Liver (tissue), 9 donors: Measurements from ENCODE around the gene CD47. TPM values are rescaled to one million over a fixed set of nuclear protein-coding genes. Genes with fewer than 3 reads are reported as not detected.

ENCODE experiments used
- DNase-seq: peaks from one replicate; pipeline ENCODE4 v3.0.0-alpha.2; 2017; ENCODE audit warnings: low spot score
- H3K27ac ChIP-seq, 2 donors: one replicate each; pipeline ENCODE4 v1.7.0; 2013; ENCODE audit warnings: inconsistent platforms in 2 of 2, low read length in 2 of 2, control low read depth in 1 of 2, low read depth in 1 of 2, mild to moderate bottlenecking in 1 of 2
- H3K27me3 ChIP-seq, 4 donors: one replicate each; pipeline versions ENCODE4 v1.6.1 to v1.7.0; 2013; ENCODE audit warnings: low read length in 3 of 4, inconsistent platforms in 1 of 4, mild to moderate bottlenecking in 1 of 4, moderate library complexity in 1 of 4; ENCODE audit not compliant: control insufficient read depth in 4 of 4, insufficient read depth in 4 of 4
- H3K36me3 ChIP-seq, 4 donors: one replicate each; pipeline versions ENCODE4 v1.6.1 to v1.7.0; 2013; ENCODE audit warnings: low read length in 3 of 4, mild to moderate bottlenecking in 3 of 4, low read depth in 1 of 4, moderate library complexity in 1 of 4; ENCODE audit not compliant: control insufficient read depth in 4 of 4, insufficient read depth in 3 of 4
- H3K4me1 ChIP-seq, 4 donors: one replicate each; pipeline versions ENCODE4 v1.6.1 to v1.7.0; 2013; ENCODE audit warnings: low read length in 3 of 4, mild to moderate bottlenecking in 3 of 4, moderate library complexity in 1 of 4; ENCODE audit not compliant: control insufficient read depth in 4 of 4, insufficient read depth in 4 of 4
- H3K4me3 ChIP-seq, 3 donors: one replicate each; pipeline versions ENCODE4 v1.6.1 to v1.7.0; 2013; ENCODE audit warnings: low read length in 3 of 3, control low read depth in 1 of 3, low read depth in 1 of 3, mild to moderate bottlenecking in 1 of 3
- H3K9ac ChIP-seq, 2 donors: one replicate each; pipeline ENCODE4 v1.7.0; 2013; ENCODE audit warnings: low read length in 2 of 2, mild to moderate bottlenecking in 2 of 2, moderate library complexity in 2 of 2, control low read depth in 1 of 2, low read depth in 1 of 2
- H3K9me3 ChIP-seq, 4 donors: one replicate each; pipeline versions ENCODE4 v1.6.1 to v1.7.0; 2013; ENCODE audit warnings: low read length in 3 of 4; ENCODE audit not compliant: control insufficient read depth in 4 of 4
- CTCF ChIP-seq: fragments of 150-350 bp; IDR thresholded peaks from 2 replicates; pipeline ENCODE4 v1.5.1; 2017; ENCODE audit warnings: improper control_type of control experiment, low read depth, low read length; ENCODE audit not compliant: missing input control
- EGR1 ChIP-seq, 2 donors: IDR thresholded peaks; 2 replicates each; pipeline ENCODE4 v1.6.1; 2016 to 2018; ENCODE audit warnings: antibody characterized with exemption in 2 of 2, low read depth in 2 of 2
- FOXA1 ChIP-seq: IDR thresholded peaks from 2 replicates; pipeline ENCODE4 v1.6.1; 2016; ENCODE audit warnings: antibody characterized with exemption
- FOXA2 ChIP-seq: IDR thresholded peaks from 2 replicates; pipeline ENCODE4 v1.6.1; 2016; ENCODE audit warnings: antibody characterized with exemption
- GABPA ChIP-seq, 2 donors: IDR thresholded peaks in 1 of 2; conservative IDR thresholded peaks in 1 of 2; 2 replicates each; pipeline ENCODE4 v1.6.1; 2016; ENCODE audit warnings: antibody characterized with exemption in 2 of 2, mild to moderate bottlenecking in 1 of 2, moderate library complexity in 1 of 2
- HNF4A ChIP-seq, 2 donors: conservative IDR thresholded peaks; 2 replicates each; pipeline ENCODE4 v1.6.1; 2016; ENCODE audit warnings: antibody characterized with exemption in 2 of 2, mild to moderate bottlenecking in 2 of 2
- HNF4G ChIP-seq: IDR thresholded peaks from 2 replicates; pipeline ENCODE4 v1.6.1; 2016; ENCODE audit warnings: antibody characterized with exemption
- JUND ChIP-seq, 2 donors: IDR thresholded peaks; 2 replicates each; pipeline ENCODE4 v1.6.1; 2016; ENCODE audit warnings: antibody characterized with exemption in 2 of 2
- NR2F2 ChIP-seq: IDR thresholded peaks from 2 replicates; pipeline ENCODE4 v1.6.1; 2016; ENCODE audit warnings: antibody characterized with exemption
- RAD21 ChIP-seq, 2 donors: IDR thresholded peaks; 2 replicates each; pipeline ENCODE4 v1.6.1; 2016; ENCODE audit warnings: antibody characterized with exemption in 2 of 2, mild to moderate bottlenecking in 2 of 2
- REST ChIP-seq: IDR thresholded peaks from 2 replicates; pipeline ENCODE4 v1.6.1; 2016; ENCODE audit warnings: antibody characterized with exemption, mild to moderate bottlenecking
- RXRA ChIP-seq, 2 donors: IDR thresholded peaks; 2 replicates each; pipeline ENCODE4 v1.6.1; 2017 to 2018; ENCODE audit warnings: antibody characterized with exemption in 2 of 2, mild to moderate bottlenecking in 1 of 2
- SP1 ChIP-seq: IDR thresholded peaks from 2 replicates; pipeline ENCODE4 v1.6.1; 2018; ENCODE audit warnings: antibody characterized with exemption, mild to moderate bottlenecking
- TAF1 ChIP-seq: conservative IDR thresholded peaks from 2 replicates; pipeline ENCODE4 v1.6.1; 2016; ENCODE audit warnings: antibody characterized with exemption, mild to moderate bottlenecking
- YY1 ChIP-seq: IDR thresholded peaks from 2 replicates; pipeline ENCODE4 v1.6.1; 2016; ENCODE audit warnings: antibody characterized with exemption, mild to moderate bottlenecking
- ZBTB33 ChIP-seq: IDR thresholded peaks from 2 replicates; pipeline ENCODE4 v1.6.1; 2016; ENCODE audit warnings: antibody characterized with exemption
- WGBS: extraction: QIAGEN DNeasy Blood & Tissue Kit; methylation state at CpG from one replicate; pipeline ENCODE4 v1.1.7; 2013; 5-methylcytosine and 5-hydroxymethylcytosine counted together
- polyA plus RNA-seq, 2 donors: library from polyadenylated mRNA; stranded (reverse) in 1 of 2; unstranded in 1 of 2; fragments of 200-250 nt in 1 of 2; fragments of >200 nt in 1 of 2; fragmentation: Nextera tagmentation in 1 of 2; extraction: Ambion mirVana in 1 of 2; gene quantifications; one replicate each; pipeline versions ENCODE4 v1.2.1 to v1.2.3, GENCODE V29; 2013 to 2015
- total RNA-seq, 2 donors: library from RNA; depleted of rRNA; stranded (reverse); fragments of >200 nt; gene quantifications; one replicate each; pipeline ENCODE4 v1.2.3, GENCODE V29; 2014
- TF ChIP-seq, protein P1 (sequence below): IDR thresholded peaks from 2 replicates; pipeline ENCODE4 v1.6.1; 2016; ENCODE audit warnings: antibody characterized with exemption
- TF ChIP-seq, protein P2 (sequence below): IDR thresholded peaks from 2 replicates; pipeline ENCODE4 v1.6.1; 2016; ENCODE audit warnings: antibody characterized with exemption
- donor health status: healthy.
- donor health status: healthy.
- donor health status: healthy.
- donor health status: healthy.
- donor health status: healthy.

CD47 gene
- total and polyA plus RNA-seq, 4 donors, result 23.4 to 39.5 (median 33.9) TPM

DNA sequence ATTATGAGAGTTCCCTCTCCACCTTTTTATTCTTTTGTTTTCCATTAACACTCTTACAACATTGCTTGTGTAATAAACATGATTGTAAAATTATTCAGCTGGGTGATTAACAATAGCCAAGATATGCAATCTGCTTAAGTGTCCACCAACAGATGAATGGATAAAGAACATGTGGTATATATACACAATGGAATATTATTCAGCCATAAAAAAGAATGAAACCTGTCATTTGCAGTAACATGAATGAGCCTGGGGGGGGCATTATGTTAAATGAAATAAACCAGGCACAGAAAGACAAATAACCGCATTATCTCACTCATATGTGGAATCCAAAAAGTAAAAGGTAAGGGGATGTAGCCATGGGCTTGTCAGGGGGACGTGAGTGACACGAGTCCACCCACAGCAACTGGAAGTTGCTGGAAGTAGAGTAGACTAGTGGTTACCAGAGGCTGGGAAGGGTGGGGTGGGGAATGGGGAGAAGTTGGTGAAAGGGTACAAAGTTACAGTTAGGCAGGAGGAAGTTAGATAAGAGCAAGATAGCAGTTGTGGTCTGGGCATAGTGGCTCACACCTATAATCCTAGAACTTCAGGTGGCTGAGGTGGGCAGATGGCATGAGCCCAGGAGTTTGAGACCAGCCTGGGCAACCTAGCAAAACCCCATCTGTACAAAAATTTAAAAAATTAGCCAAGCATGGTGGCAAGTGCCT lies 28.7 kb upstream of the CD47 start:
- H3K27me3 ChIP-seq, result no peaks in the 10 kb centered on the region
- H3K4me1 ChIP-seq, result no peaks in the 10 kb centered on the region
- 92% methylated on average over 3 of the region's 3 CpGs for WGBS
- no peaks in the 10 kb centered on the region for H3K9me3 ChIP-seq
- no peak for DNase-seq
- H3K36me3 ChIP-seq, result no peaks in the 10 kb centered on the region
- TF ChIP-seq TAF1 (no peak), CTCF (no peak), FOXA2 (no peak), EGR1 (IDR thresholded peaks at IDR 0.05; ENCODE audit: low read depth in 2 of 2) (no peak), HNF4A (conservative IDR thresholded peaks at IDR 0.05) (no peak), RXRA (IDR thresholded peaks at IDR 0.05) (no peak), NR2F2 (no peak), JUND (IDR thresholded peaks at IDR 0.05) (no peak), ZBTB33 (no peak), FOXA1 (no peak), RAD21 (IDR thresholded peaks at IDR 0.05) (no peak), SP1 (no peak), REST (no peak), YY1 (no peak), GABPA (IDR thresholded peaks at IDR 0.05 in 1 of 2, conservative IDR thresholded peaks at IDR 0.05 in 1 of 2) (no peak), HNF4G (no peak)
- TF ChIP-seq, protein P1, sequence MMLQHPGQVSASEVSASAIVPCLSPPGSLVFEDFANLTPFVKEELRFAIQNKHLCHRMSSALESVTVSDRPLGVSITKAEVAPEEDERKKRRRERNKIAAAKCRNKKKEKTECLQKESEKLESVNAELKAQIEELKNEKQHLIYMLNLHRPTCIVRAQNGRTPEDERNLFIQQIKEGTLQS, result no peak
- TF ChIP-seq, protein P2, sequence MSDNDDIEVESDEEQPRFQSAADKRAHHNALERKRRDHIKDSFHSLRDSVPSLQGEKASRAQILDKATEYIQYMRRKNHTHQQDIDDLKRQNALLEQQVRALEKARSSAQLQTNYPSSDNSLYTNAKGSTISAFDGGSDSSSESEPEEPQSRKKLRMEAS, result no peak
- no peak overlapping the region for H3K4me3 ChIP-seq
- no peak overlapping the region for H3K9ac ChIP-seq
- no peak overlapping the region for H3K27ac ChIP-seq
